Endodermal cell (in vitro differentiated cells): ENCODE measurements around the gene FAM227B. TPM values are rescaled to one million over a fixed set of nuclear protein-coding genes. Genes with fewer than 3 reads are reported as not detected.

Experiments used
- DNase-seq: peaks from one replicate; pipeline ENCODE4 v3.0.0-alpha.2; 2017
- H3K27ac ChIP-seq: 2 replicates; pipeline ENCODE4 v1.5.1; 2013; ENCODE audit warnings: mild to moderate bottlenecking, low read depth, low read length, moderate library complexity
- H3K27me3 ChIP-seq: 2 replicates; pipeline ENCODE4 v1.6.1; 2013; ENCODE audit warnings: mild to moderate bottlenecking, low read length, moderate library complexity; ENCODE audit not compliant: insufficient read depth, control insufficient read depth, poor library complexity, severe bottlenecking
- H3K36me3 ChIP-seq: 2 replicates; pipeline ENCODE4 v1.7.0; 2013; ENCODE audit warnings: mild to moderate bottlenecking, low read length, moderate library complexity; ENCODE audit not compliant: control insufficient read depth, insufficient read depth
- H3K4me1 ChIP-seq: one replicate; pipeline ENCODE4 v1.7.0; 2013; ENCODE audit warnings: low read length; ENCODE audit not compliant: control insufficient read depth, insufficient read depth
- H3K4me3 ChIP-seq: 2 replicates; pipeline ENCODE4 v1.5.1; 2013; ENCODE audit warnings: mild to moderate bottlenecking, low read length, moderate library complexity
- H3K9ac ChIP-seq: 2 replicates; pipeline ENCODE4 v1.6.1; 2013; ENCODE audit warnings: mild to moderate bottlenecking, low read length, moderate library complexity; ENCODE audit not compliant: poor library complexity, severe bottlenecking; ENCODE audit errors: extremely low read depth
- H3K9me3 ChIP-seq: 2 replicates; pipeline ENCODE4 v1.6.1; 2013; ENCODE audit warnings: mild to moderate bottlenecking, low read length, moderate library complexity; ENCODE audit not compliant: control insufficient read depth
- H3K27ac Mint-ChIP-seq: 2 replicates; pipeline ENCODE4 v1.8.0; 2020; ENCODE audit warnings: mixed read lengths
- H3K27me3 Mint-ChIP-seq: 2 replicates; pipeline ENCODE4 v1.8.0; 2021; ENCODE audit warnings: mild to moderate bottlenecking, mixed read lengths; ENCODE audit not compliant: insufficient read depth
- H3K36me3 Mint-ChIP-seq: 2 replicates; pipeline ENCODE4 v1.8.0; 2020; ENCODE audit warnings: low read depth, mixed read lengths
- H3K4me1 Mint-ChIP-seq: 2 replicates; pipeline ENCODE4 v1.8.0; 2020; ENCODE audit warnings: mixed read lengths
- H3K4me3 Mint-ChIP-seq: 2 replicates; pipeline ENCODE4 v1.8.0; 2020; ENCODE audit warnings: mild to moderate bottlenecking, moderate library complexity, mixed read lengths
- H3K9me3 Mint-ChIP-seq: 2 replicates; pipeline ENCODE4 v1.8.0; 2020; ENCODE audit warnings: mild to moderate bottlenecking, mixed read lengths
- CTCF ChIP-seq: fragments of 200-600 bp; sonication (generic); conservative IDR thresholded peaks from 2 replicates; pipeline ENCODE4 v1.5.0; 2021; ENCODE audit warnings: antibody characterized with exemption, mild to moderate bottlenecking
- WGBS, 2 experiments: methylation state at CpG; one replicate each; pipeline versions ENCODE4 v1.1.5 to v1.1.7; 2013; ENCODE audit warnings: missing lambda C conversion rate in 2 of 2, mixed read lengths in 1 of 2; ENCODE audit not compliant: insufficient coverage in 1 of 2, insufficient read length in 1 of 2; 5-methylcytosine and 5-hydroxymethylcytosine counted together
- total RNA-seq, 2 donors: library from RNA; stranded (reverse); fragmentation: NEBNext Ultra II Directional in 1 of 2; extraction: Animal tissue kit (Norgen Biotek cat#: 25700) in 1 of 2; gene quantifications; 2 replicates in 1 of 2; 3 replicates in 1 of 2; pipeline ENCODE4 v1.2.1, GENCODE V29; 2021

FAM227B gene
- total RNA-seq, 2 donors from 2014 or later: 7.5 to 8.5 TPM

- no peak for DNase-seq
- 90 to 97% methylated on average over 2 to 5 of the region's 5 CpGs for WGBS, 2 experiments
- H3K27me3 ChIP-seq: no peaks in the 10 kb centered on the region
- Mint-ChIP-seq H3K27ac (no peak overlapping the region), H3K4me3 (no peak overlapping the region), H3K4me1 (peaks cover 14% of the 10 kb centered on the region), H3K27me3 (no peaks in the 10 kb centered on the region), H3K36me3 (peaks cover 52% of the 10 kb centered on the region), H3K9me3 (peaks cover 19% of the 10 kb centered on the region)
- H3K9me3 ChIP-seq: peaks cover 32% of the 10 kb centered on the region
- TF ChIP-seq CTCF: no peak
- no peaks in the 10 kb centered on the region for H3K4me1 ChIP-seq
- H3K27ac ChIP-seq: no peak overlapping the region
- no peak overlapping the region for H3K9ac ChIP-seq
- H3K36me3 ChIP-seq: peaks cover 52% of the 10 kb centered on the region
- H3K4me3 ChIP-seq: peak overlapping the region; percentile 31
These were observed 4.9 kb upstream of the FAM227B start for GRCh38 chr15:49625460-49626036.

- no peak overlapping the region for H3K27ac Mint-ChIP-seq
- WGBS, 2 experiments: 96% methylated on average over 2 of the region's 2 CpGs; no CpG with 5 or more reads in 1 of the 2 experiments
- no peak overlapping the region for H3K9ac ChIP-seq
These were observed 3.4 kb upstream of the FAM227B start for GRCh38 chr15:49624056-49624455.

GRCh38 chr15:49622561-49622960 lies 1.9 kb upstream of the FAM227B start:
- no peak overlapping the region for H3K9ac ChIP-seq
- no peaks in the 10 kb centered on the region for H3K27me3 Mint-ChIP-seq
- 89 to 100% methylated on average over 2 of the region's 3 CpGs for WGBS, 2 experiments
- peak; percentile 64 for DNase-seq
- H3K36me3 Mint-ChIP-seq: peaks cover 37% of the 10 kb centered on the region
- no peak overlapping the region for H3K27ac ChIP-seq
- H3K27ac Mint-ChIP-seq: no peak overlapping the region
- H3K4me3 ChIP-seq: peak overlapping the region; percentile 97
- peaks cover 19% of the 10 kb centered on the region for H3K9me3 Mint-ChIP-seq
- peaks cover 39% of the 10 kb centered on the region for H3K36me3 ChIP-seq
- H3K9me3 ChIP-seq: peaks cover 32% of the 10 kb centered on the region
- no peaks in the 10 kb centered on the region for H3K27me3 ChIP-seq
- peaks cover 21% of the 10 kb centered on the region for H3K4me1 Mint-ChIP-seq
- peak; percentile 64 for TF ChIP-seq CTCF
- peak overlapping the region; percentile 90 for H3K4me3 Mint-ChIP-seq
- no peaks in the 10 kb centered on the region for H3K4me1 ChIP-seq

More at GRCh38 chr15:49624056-49624455, 3.4 kb upstream of the FAM227B start:
- Histone ChIP-seq H3K27me3 (no peaks in the 10 kb centered on the region), H3K4me3 (no peak overlapping the region), H3K4me1 (no peaks in the 10 kb centered on the region), H3K36me3 (peaks cover 44% of the 10 kb centered on the region), H3K9me3 (peaks cover 32% of the 10 kb centered on the region), H3K27ac (no peak overlapping the region)
- TF ChIP-seq CTCF: no peak
- peaks cover 19% of the 10 kb centered on the region for H3K9me3 Mint-ChIP-seq
- peaks cover 21% of the 10 kb centered on the region for H3K4me1 Mint-ChIP-seq
- H3K36me3 Mint-ChIP-seq: peaks cover 40% of the 10 kb centered on the region
- DNase-seq: no peak
- no peak overlapping the region for H3K4me3 Mint-ChIP-seq
- no peaks in the 10 kb centered on the region for H3K27me3 Mint-ChIP-seq
